Calu3 (cell line): ENCODE data around the gene MYO9B. TPM values are rescaled to one million over a fixed set of nuclear protein-coding genes. Genes with fewer than 3 reads are reported as not detected.

ENCODE experiments used
- BruUV-seq: library from RNA; stranded (reverse); fragments of 400-500 nt; replicated peaks from 2 replicates; lab custom pipeline; 2021; lab: Mats Ljungman, UMichigan
- CTCF ChIA-PET: fragments of 300-600 bp; sonication (Branson Sonifier 250); formaldehyde crosslinking; loops from one replicate; lab custom pipeline; 2022; ENCODE audit warnings: antibody characterized with exemption; lab: Charles Lee
- DNase-seq: peaks from one replicate; pipeline ENCODE4 v3.0.0; 2022
- H3K27ac Mint-ChIP-seq: one replicate; pipeline ENCODE4 v1.8.0; 2022; ENCODE audit warnings: mixed read lengths; ENCODE audit not compliant: unreplicated experiment
- H3K27me3 Mint-ChIP-seq: one replicate; pipeline ENCODE4 v1.8.0; 2022; ENCODE audit warnings: mixed read lengths; ENCODE audit not compliant: unreplicated experiment
- H3K36me3 Mint-ChIP-seq: one replicate; pipeline ENCODE4 v1.8.0; 2022; ENCODE audit warnings: mild to moderate bottlenecking, moderate library complexity, mixed read lengths; ENCODE audit not compliant: insufficient read depth, unreplicated experiment
- H3K4me1 Mint-ChIP-seq: one replicate; pipeline ENCODE4 v1.8.0; 2022; ENCODE audit warnings: mild to moderate bottlenecking, low read depth, mixed read lengths; ENCODE audit not compliant: unreplicated experiment
- H3K4me3 Mint-ChIP-seq: one replicate; pipeline ENCODE4 v1.8.0; 2022; ENCODE audit warnings: mild to moderate bottlenecking, low read depth, moderate library complexity, mixed read lengths; ENCODE audit not compliant: unreplicated experiment
- H3K9me3 Mint-ChIP-seq: one replicate; pipeline ENCODE4 v1.8.0; 2022; ENCODE audit warnings: low read depth, mixed read lengths; ENCODE audit not compliant: unreplicated experiment
- intact Hi-C: fragments of 100-400 bp; cut with micrococcal nuclease; formaldehyde crosslinking; loops from one replicate; pipeline ENCODE4 v1.10.0; 2022; ENCODE audit not compliant: unreplicated experiment
- total RNA-seq: library from RNA; stranded (reverse); gene quantifications from 2 replicates; pipeline ENCODE4 v1.2.3, GENCODE V29; 2022
- TF ChIP-seq, protein P1 (sequence below): fragments of 200-600 bp; IDR thresholded peaks from one replicate; pipeline ENCODE4 v1.8.0; 2022; ENCODE audit warnings: antibody characterized with exemption; ENCODE audit not compliant: unreplicated experiment

Gene MYO9B
- total RNA-seq, 1 experiment from 2014 or later: 38.4 TPM

- peaks cover 8% of the 10 kb centered on the region for H3K4me1 Mint-ChIP-seq
- H3K27me3 Mint-ChIP-seq: no peaks in the 10 kb centered on the region
- CTCF ChIA-PET: interaction anchor here (0.6 kb wide), 1 partner anchor 17 kb away, joined by 3 read pairs; no protein-coding TSS in a partner anchor
- TF ChIP-seq, protein P1, sequence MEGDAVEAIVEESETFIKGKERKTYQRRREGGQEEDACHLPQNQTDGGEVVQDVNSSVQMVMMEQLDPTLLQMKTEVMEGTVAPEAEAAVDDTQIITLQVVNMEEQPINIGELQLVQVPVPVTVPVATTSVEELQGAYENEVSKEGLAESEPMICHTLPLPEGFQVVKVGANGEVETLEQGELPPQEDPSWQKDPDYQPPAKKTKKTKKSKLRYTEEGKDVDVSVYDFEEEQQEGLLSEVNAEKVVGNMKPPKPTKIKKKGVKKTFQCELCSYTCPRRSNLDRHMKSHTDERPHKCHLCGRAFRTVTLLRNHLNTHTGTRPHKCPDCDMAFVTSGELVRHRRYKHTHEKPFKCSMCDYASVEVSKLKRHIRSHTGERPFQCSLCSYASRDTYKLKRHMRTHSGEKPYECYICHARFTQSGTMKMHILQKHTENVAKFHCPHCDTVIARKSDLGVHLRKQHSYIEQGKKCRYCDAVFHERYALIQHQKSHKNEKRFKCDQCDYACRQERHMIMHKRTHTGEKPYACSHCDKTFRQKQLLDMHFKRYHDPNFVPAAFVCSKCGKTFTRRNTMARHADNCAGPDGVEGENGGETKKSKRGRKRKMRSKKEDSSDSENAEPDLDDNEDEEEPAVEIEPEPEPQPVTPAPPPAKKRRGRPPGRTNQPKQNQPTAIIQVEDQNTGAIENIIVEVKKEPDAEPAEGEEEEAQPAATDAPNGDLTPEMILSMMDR: no peak
- H3K36me3 Mint-ChIP-seq: no peaks in the 10 kb centered on the region
- BruUV-seq: no TSS peak
- DNase-seq: no peak
- intact Hi-C loops: no loop called here
- no peak overlapping the region for H3K4me3 Mint-ChIP-seq
- H3K27ac Mint-ChIP-seq: no peak overlapping the region
- no peaks in the 10 kb centered on the region for H3K9me3 Mint-ChIP-seq
These were observed 52.8 kb downstream of the MYO9B start for GRCh38 chr19:17128403-17128802.

GRCh38 chr19:17128820-17129219 lies 53.2 kb downstream of the MYO9B start:
- TF ChIP-seq, protein P1: no peak
- H3K4me3 Mint-ChIP-seq: no peak overlapping the region
- H3K4me1 Mint-ChIP-seq: peaks cover 8% of the 10 kb centered on the region
- no TSS peak for BruUV-seq
- intact Hi-C loops: no loop called here
- H3K27me3 Mint-ChIP-seq: no peaks in the 10 kb centered on the region
- H3K9me3 Mint-ChIP-seq: no peaks in the 10 kb centered on the region
- H3K27ac Mint-ChIP-seq: no peak overlapping the region
- CTCF ChIA-PET: no interaction called here
- DNase-seq: no peak
- H3K36me3 Mint-ChIP-seq: peaks cover 2% of the 10 kb centered on the region

GRCh38 chr19:17129377-17129776 lies 53.8 kb downstream of the MYO9B start:
- intact Hi-C loops: no loop called here
- no TSS peak for BruUV-seq
- DNase-seq: no peak
- Mint-ChIP-seq H3K4me3 (no peak overlapping the region), H3K36me3 (peaks cover 4% of the 10 kb centered on the region), H3K9me3 (no peaks in the 10 kb centered on the region), H3K4me1 (peaks cover 8% of the 10 kb centered on the region), H3K27me3 (no peaks in the 10 kb centered on the region), H3K27ac (no peak overlapping the region)
- TF ChIP-seq, protein P1: no peak
- CTCF ChIA-PET: no interaction called here

GRCh38 chr19:17135001-17135853 lies 59.6 kb downstream of the MYO9B start:
- TF ChIP-seq, protein P1: no peak
- no TSS peak for BruUV-seq
- peak; percentile 83 for DNase-seq
- Mint-ChIP-seq H3K27me3 (no peaks in the 10 kb centered on the region), H3K4me1 (peaks cover 16% of the 10 kb centered on the region), H3K27ac (peak overlapping the region; percentile 50), H3K36me3 (peaks cover 4% of the 10 kb centered on the region), H3K4me3 (peak overlapping the region; percentile 35), H3K9me3 (no peaks in the 10 kb centered on the region)
- CTCF ChIA-PET: no interaction called here
- intact Hi-C loops: loop anchor here (2.0 kb wide), 1 partner anchor 60 kb away; the partner anchor contains the start of genes HAUS8 and MYO9B
